ENCODE results near the gene PRM2. TPM values are rescaled to one million over a fixed set of nuclear protein-coding genes. Genes with fewer than 3 reads are reported as not detected.

The PRM2 gene
- total and polyA plus RNA-seq, 2 of the 8 experiments (the other 6 are each of a cell fraction or from before 2014, with no cell fraction given), result not detected

DNA sequence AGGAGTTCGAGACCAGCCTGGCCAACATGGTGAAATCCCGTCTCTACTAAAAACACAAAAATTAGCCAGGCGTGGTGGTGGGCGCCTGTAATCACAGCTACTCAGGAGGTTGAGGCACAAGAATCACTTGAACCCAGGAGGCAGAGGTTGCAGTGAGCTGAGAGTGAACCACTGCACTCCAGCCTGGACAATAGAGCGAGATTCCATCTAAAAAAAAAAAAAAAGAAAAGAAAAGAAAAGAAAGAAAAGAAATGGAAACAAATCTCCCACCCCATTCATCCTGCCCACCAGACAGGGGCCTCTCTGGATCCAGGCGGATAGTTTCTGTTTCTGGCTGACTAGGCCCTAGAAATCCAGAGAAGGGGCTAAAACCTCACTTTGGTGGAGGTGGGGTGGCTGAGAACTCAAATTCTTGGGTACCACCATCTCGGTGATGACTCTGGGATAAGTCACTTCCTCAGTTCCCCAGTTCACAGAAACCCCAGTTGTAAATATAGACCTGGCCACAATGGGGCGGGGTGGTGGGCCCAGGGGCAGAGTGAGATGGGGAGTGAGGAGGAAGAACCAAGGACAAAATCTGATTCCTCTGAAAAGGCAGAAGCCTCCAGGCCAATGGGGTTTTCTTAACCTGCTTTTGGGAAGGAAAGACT is 42.4 kb downstream of the PRM2 start:
- Histone ChIP-seq H3K23ac (ENCODE audit: insufficient read length) (no peak overlapping the region), H2BK120ac (replicated peaks; ENCODE audit: low read depth, low read length) (no peak overlapping the region), H2BK5ac (ENCODE audit: low read depth, low read length) (peak overlapping the region; percentile 60; the same call in 1 of the 2 replicates), H3K4ac (replicated peaks; ENCODE audit: insufficient read length, low read depth, low read length) (no peak overlapping the region), H3K36me3 (ENCODE audit: control insufficient read depth in 2 of 4, insufficient read depth in 4 of 4, low read length in 3 of 4) (no peaks in the 10 kb centered on the region), H3K27me3 (replicated peaks in 1 of 4; ENCODE audit: control insufficient read depth in 3 of 4, extremely low read depth in 1 of 4, insufficient read depth in 3 of 4, low read length in 3 of 4) (no peaks in the 10 kb centered on the region), H4K20me1 (replicated peaks in 1 of 2; ENCODE audit: control insufficient read depth in 1 of 2, insufficient read depth in 2 of 2, low read length in 2 of 2) (no peaks in the 10 kb centered on the region), H2AK5ac (ENCODE audit: low read depth, low read length) (no peak overlapping the region), H2AFZ (ENCODE audit: low read length) (no peak overlapping the region), H3K79me2 (ENCODE audit: control insufficient read depth in 1 of 2, insufficient read depth in 2 of 2, low read length in 2 of 2) (no peaks in the 10 kb centered on the region), H3K4me1 (replicated peaks in 1 of 4; ENCODE audit: control insufficient read depth in 3 of 4, insufficient read depth in 4 of 4, low read length in 3 of 4) (peaks cover 0 to 4% (median 1%) of the 10 kb centered on the region in 4 experiments; a peak in 3 of 7 replicates), H3K9ac (replicated peaks in 1 of 4; ENCODE audit: extremely low read depth in 1 of 4, low read depth in 3 of 4, low read length in 3 of 4) (no peak overlapping the region), H2BK12ac (ENCODE audit: low read depth, low read length) (no peak overlapping the region), H4K5ac (ENCODE audit: insufficient read length, low read depth, low read length) (no peak overlapping the region), H3K79me1 (ENCODE audit: low read depth, low read length) (no peaks in the 10 kb centered on the region), H3K27ac (ENCODE audit: low read depth, low read length) (no peak overlapping the region), H3K4me3 (ENCODE audit: extremely low read depth in 1 of 4, insufficient read depth in 2 of 4, low read depth in 3 of 4, low read length in 4 of 4) (no peak overlapping the region), H3K56ac (replicated peaks; ENCODE audit: insufficient read length, low read depth, low read length) (no peak overlapping the region), H3K9me3 (ENCODE audit: insufficient read depth in 2 of 2, low read depth in 1 of 2, low read length in 1 of 2) (0 out of 4 replicates have a peak, but pooled peaks cover 0 to 3% of the 10 kb centered on the region in 2 experiments), H3K18ac (ENCODE audit: extremely low read depth, low read length) (no peak overlapping the region), H2BK15ac (ENCODE audit: low read length) (no peak overlapping the region), H3K23me2 (ENCODE audit: low read depth, low read length) (no peaks in the 10 kb centered on the region), H3K14ac (ENCODE audit: insufficient read length) (no peak overlapping the region), H2BK20ac (ENCODE audit: low read length) (no peak overlapping the region), H3K4me2 (ENCODE audit: insufficient read depth in 1 of 2, low read depth in 2 of 2, low read length in 2 of 2) (no peak overlapping the region), H4K91ac (replicated peaks; ENCODE audit: insufficient read length, low read length) (no peak overlapping the region), H4K8ac (ENCODE audit: extremely low read depth, insufficient read depth, low read length) (no peak overlapping the region)
- TF ChIP-seq PHF8 (conservative IDR thresholded peaks at IDR 0.05; ENCODE audit: low read depth, low read length) (no peak), TAF7 (optimal IDR thresholded peaks at IDR 0.05; ENCODE audit: borderline replicate concordance, low read depth, low read length) (no peak), RAD21 (IDR thresholded peaks at IDR 0.05 in 1 of 2, conservative IDR thresholded peaks at IDR 0.05 in 1 of 2; ENCODE audit: low read depth in 2 of 2, low read length in 2 of 2) (peak; percentile 29 to 44; a peak in 3 of 4 replicates)
- TF ChIP-seq, protein P1, sequence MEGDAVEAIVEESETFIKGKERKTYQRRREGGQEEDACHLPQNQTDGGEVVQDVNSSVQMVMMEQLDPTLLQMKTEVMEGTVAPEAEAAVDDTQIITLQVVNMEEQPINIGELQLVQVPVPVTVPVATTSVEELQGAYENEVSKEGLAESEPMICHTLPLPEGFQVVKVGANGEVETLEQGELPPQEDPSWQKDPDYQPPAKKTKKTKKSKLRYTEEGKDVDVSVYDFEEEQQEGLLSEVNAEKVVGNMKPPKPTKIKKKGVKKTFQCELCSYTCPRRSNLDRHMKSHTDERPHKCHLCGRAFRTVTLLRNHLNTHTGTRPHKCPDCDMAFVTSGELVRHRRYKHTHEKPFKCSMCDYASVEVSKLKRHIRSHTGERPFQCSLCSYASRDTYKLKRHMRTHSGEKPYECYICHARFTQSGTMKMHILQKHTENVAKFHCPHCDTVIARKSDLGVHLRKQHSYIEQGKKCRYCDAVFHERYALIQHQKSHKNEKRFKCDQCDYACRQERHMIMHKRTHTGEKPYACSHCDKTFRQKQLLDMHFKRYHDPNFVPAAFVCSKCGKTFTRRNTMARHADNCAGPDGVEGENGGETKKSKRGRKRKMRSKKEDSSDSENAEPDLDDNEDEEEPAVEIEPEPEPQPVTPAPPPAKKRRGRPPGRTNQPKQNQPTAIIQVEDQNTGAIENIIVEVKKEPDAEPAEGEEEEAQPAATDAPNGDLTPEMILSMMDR (IDR thresholded peaks at IDR 0.05; ENCODE audit: control extremely low read depth in 1 of 3, insufficient read depth in 1 of 3, low read depth in 1 of 3, low read length in 3 of 3), result peak; percentile 11 to 37 (median 31)
- POLR2A ChIA-PET (ENCODE audit: partially characterized antibody), result interaction anchor here (1.1 kb wide), 1 partner anchor 126 kb away, joined by 3 read pairs; no protein-coding TSS in a partner anchor
- 84% methylated on average over 5 of the region's 8 CpGs; no CpG with 5 or more reads in 1 of the 2 experiments for WGBS, 2 experiments (ENCODE audit: extremely low coverage in 1 of 2, insufficient coverage in 1 of 2, insufficient read length in 1 of 2, insufficient replicate concordance in 2 of 2, low coverage in 1 of 2, low lambda C conversion rate in 2 of 2, missing lambda C conversion rate in 1 of 2)
- CTCF ChIA-PET (ENCODE audit: partially characterized antibody), result interaction anchor here (1.1 to 1.4 kb wide), 4 partner anchors 8 to 151 kb away, joined by 3 to 4 read pairs (median 4); no protein-coding TSS in a partner anchor
- no peak for FAIRE-seq
- DNase-seq (ENCODE audit: low read depth in 1 of 2, low spot score in 2 of 2), result peak in 1 of 2 experiments; percentile 60

Measured in H1 (cell line).